ENCODE results near the gene EHF. TPM values are rescaled to one million over a fixed set of nuclear protein-coding genes. Genes with fewer than 3 reads are reported as not detected.

The EHF gene
- total and polyA plus RNA-seq, 2 of the 8 experiments (the other 6 are each of a cell fraction or from before 2014, with no cell fraction given), result not detected

DNA sequence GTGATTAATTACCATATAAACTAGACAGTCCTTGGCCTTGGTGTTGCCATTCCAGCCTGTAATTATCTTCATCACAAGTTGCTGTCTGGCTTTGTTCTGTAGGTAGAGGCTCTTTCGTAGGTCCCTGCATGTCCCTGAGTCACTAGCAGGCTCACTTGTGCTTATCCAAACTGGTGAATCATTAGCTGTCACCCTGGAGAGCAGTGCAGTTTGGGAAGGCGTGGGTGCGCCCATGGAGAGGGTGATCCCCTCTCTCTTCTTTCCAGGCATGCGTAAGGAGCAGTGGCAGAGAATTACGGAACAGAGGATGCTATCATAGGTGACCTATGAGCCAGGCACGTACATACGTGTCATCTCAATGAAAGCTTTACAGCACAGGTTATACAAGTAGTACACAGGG, 11.0 kb upstream of the EHF start:
- Histone ChIP-seq H2BK12ac (ENCODE audit: low read depth, low read length) (no peak overlapping the region), H3K18ac (ENCODE audit: extremely low read depth, low read length) (no peak overlapping the region), H3K27me3 (replicated peaks in 1 of 4; ENCODE audit: control insufficient read depth in 3 of 4, extremely low read depth in 1 of 4, insufficient read depth in 3 of 4, low read length in 3 of 4) (no peaks in the 10 kb centered on the region), H2BK15ac (ENCODE audit: low read length) (0 out of 2 replicates have a peak overlapping the region, but pooled peaks have one; percentile 8), H3K4me1 (replicated peaks in 1 of 4; ENCODE audit: control insufficient read depth in 3 of 4, insufficient read depth in 4 of 4, low read length in 3 of 4) (no peaks in the 10 kb centered on the region), H2BK5ac (ENCODE audit: low read depth, low read length) (no peak overlapping the region), H3K4ac (replicated peaks; ENCODE audit: insufficient read length, low read depth, low read length) (no peak overlapping the region), H3K23me2 (ENCODE audit: low read depth, low read length) (no peaks in the 10 kb centered on the region), H3K9me3 (ENCODE audit: insufficient read depth in 2 of 2, low read depth in 1 of 2, low read length in 1 of 2) (no peaks in the 10 kb centered on the region), H2AFZ (ENCODE audit: low read length) (no peak overlapping the region), H3K9ac (replicated peaks in 1 of 4; ENCODE audit: extremely low read depth in 1 of 4, low read depth in 3 of 4, low read length in 3 of 4) (no peak overlapping the region), H3K4me2 (ENCODE audit: insufficient read depth in 1 of 2, low read depth in 2 of 2, low read length in 2 of 2) (no peak overlapping the region), H4K20me1 (replicated peaks in 1 of 2; ENCODE audit: control insufficient read depth in 1 of 2, insufficient read depth in 2 of 2, low read length in 2 of 2) (no peaks in the 10 kb centered on the region), H4K8ac (ENCODE audit: extremely low read depth, insufficient read depth, low read length) (no peak overlapping the region), H3K79me1 (ENCODE audit: low read depth, low read length) (no peaks in the 10 kb centered on the region), H3K23ac (ENCODE audit: insufficient read length) (no peak overlapping the region), H2BK120ac (replicated peaks; ENCODE audit: low read depth, low read length) (no peak overlapping the region), H2AK5ac (ENCODE audit: low read depth, low read length) (no peak overlapping the region), H3K4me3 (ENCODE audit: extremely low read depth in 1 of 4, insufficient read depth in 2 of 4, low read depth in 3 of 4, low read length in 4 of 4) (no peak overlapping the region), H3K14ac (ENCODE audit: insufficient read length) (no peak overlapping the region), H4K91ac (replicated peaks; ENCODE audit: insufficient read length, low read length) (no peak overlapping the region), H3K56ac (replicated peaks; ENCODE audit: insufficient read length, low read depth, low read length) (no peak overlapping the region), H2BK20ac (ENCODE audit: low read length) (no peak overlapping the region), H3K79me2 (ENCODE audit: control insufficient read depth in 1 of 2, insufficient read depth in 2 of 2, low read length in 2 of 2) (no peaks in the 10 kb centered on the region), H3K27ac (ENCODE audit: low read depth, low read length) (no peak overlapping the region), H4K5ac (ENCODE audit: insufficient read length, low read depth, low read length) (no peak overlapping the region), H3K36me3 (ENCODE audit: control insufficient read depth in 2 of 4, insufficient read depth in 4 of 4, low read length in 3 of 4) (no peaks in the 10 kb centered on the region)
- ChIA-PET POLR2A (ENCODE audit: partially characterized antibody) (no interaction called here), CTCF (ENCODE audit: partially characterized antibody) (interaction anchor here (0.7 to 1.1 kb wide), 2 partner anchors 96 to 240 kb away, joined by 3 read pairs; partner anchors contain the start of gene ELF5)
- DNase-seq (ENCODE audit: low read depth in 1 of 2, low spot score in 2 of 2) (no peak), FAIRE-seq (no peak)
- TF ChIP-seq FOSL1 (IDR thresholded peaks at IDR 0.05; ENCODE audit: insufficient read depth, low read depth, low read length), result no peak
- TF ChIP-seq RAD21 (IDR thresholded peaks at IDR 0.05 in 1 of 2, conservative IDR thresholded peaks at IDR 0.05 in 1 of 2; ENCODE audit: low read depth in 2 of 2, low read length in 2 of 2), result no peak
- TF ChIP-seq SP2 (IDR thresholded peaks at IDR 0.05; ENCODE audit: low read length), result no peak
- no peak for TF ChIP-seq RXRA (IDR thresholded peaks at IDR 0.05; ENCODE audit: insufficient read depth, low read depth, low read length)
- TF ChIP-seq SIX5 (IDR thresholded peaks at IDR 0.05; ENCODE audit: low read depth, low read length), result no peak
- no peak for TF ChIP-seq EP300 (IDR thresholded peaks at IDR 0.05; ENCODE audit: borderline replicate concordance in 1 of 2, low read depth in 2 of 2, low read length in 2 of 2)
- WGBS, 2 experiments (ENCODE audit: extremely low coverage in 1 of 2, insufficient coverage in 1 of 2, insufficient read length in 1 of 2, insufficient replicate concordance in 2 of 2, low coverage in 1 of 2, low lambda C conversion rate in 2 of 2, missing lambda C conversion rate in 1 of 2), result 89% methylated on average over 7 of the region's 7 CpGs; no CpG with 5 or more reads in 1 of the 2 experiments
